ENCODE results near the gene TMEM62. TPM values are rescaled to one million over a fixed set of nuclear protein-coding genes. Genes with fewer than 3 reads are reported as not detected.

The TMEM62 gene
- polyA plus RNA-seq, 1 donor (not counting 4 experiments of a cell fraction or from before 2014, with no cell fraction given), result 5.5 TPM

- no peak overlapping the region for H3K4me2 ChIP-seq (ENCODE audit: control insufficient read depth, extremely low read depth, insufficient read depth, low read depth, low read length)
- dilution Hi-C loops (cut with MboI; ENCODE audit: extremely low pct_ligation_motif_present, low sequenced_read_pairs), result no loop called here
- H3K4me3 ChIP-seq (ENCODE audit: control insufficient read depth in 2 of 3, extremely low read depth in 1 of 3, insufficient read depth in 2 of 3, low read depth in 1 of 3, low read length in 3 of 3), result no peak overlapping the region
- no peak overlapping the region for H3K9ac ChIP-seq (ENCODE audit: control insufficient read depth, extremely low read depth, insufficient read depth, low read length)
- DNase-seq (ENCODE audit: low read depth, low spot score), result no peak
- peaks cover 3 to 10% of the 10 kb centered on the region in 2 experiments for H3K36me3 ChIP-seq (ENCODE audit: control insufficient read depth in 2 of 2, extremely low read depth in 1 of 2, insufficient read depth in 2 of 2, low read length in 2 of 2)
- no peaks in the 10 kb centered on the region for H3K9me1 ChIP-seq (ENCODE audit: control insufficient read depth, extremely low read depth, insufficient read depth, low read length)
- no peak overlapping the region for H3K27ac ChIP-seq (ENCODE audit: control insufficient read depth, insufficient read depth, low read length)
- no peak for FAIRE-seq
- H2AFZ ChIP-seq (ENCODE audit: control insufficient read depth, low read length), result no peak overlapping the region
- H3K4me1 ChIP-seq (ENCODE audit: control insufficient read depth, extremely low read depth, insufficient read depth, low read length), result peaks cover 7% of the 10 kb centered on the region
- no peaks in the 10 kb centered on the region for H3K27me3 ChIP-seq (ENCODE audit: control insufficient read depth, extremely low read depth, insufficient read depth, low read length)
- H3K79me2 ChIP-seq (ENCODE audit: control insufficient read depth, insufficient read depth, low read length), result peaks cover 78% of the 10 kb centered on the region
- TF ChIP-seq CTCF (optimal IDR thresholded peaks at IDR 0.05 in 1 of 3, IDR thresholded peaks at IDR 0.05 in 1 of 3, conservative IDR thresholded peaks at IDR 0.05 in 1 of 3; ENCODE audit: extremely low read depth in 1 of 3, insufficient read depth in 2 of 3, low read length in 3 of 3), result no peak
- TF ChIP-seq EZH2 (IDR thresholded peaks at IDR 0.05; ENCODE audit: low read length), result no peak
- H3K9me3 ChIP-seq (ENCODE audit: control insufficient read depth, low read depth, low read length), result no peaks in the 10 kb centered on the region
- H4K20me1 ChIP-seq (ENCODE audit: control insufficient read depth, extremely low read depth, insufficient read depth, low read length), result no peaks in the 10 kb centered on the region
Observed at GRCh38 chr15:43095243-43095642, 38.1 kb upstream of the TMEM62 start.

- peaks cover 79% of the 10 kb centered on the region for H3K79me2 ChIP-seq (ENCODE audit: control insufficient read depth, insufficient read depth, low read length)
- dilution Hi-C loops (cut with MboI; ENCODE audit: extremely low pct_ligation_motif_present, low sequenced_read_pairs), result no loop called here
Observed at GRCh38 chr15:43095708-43096347, 37.6 kb upstream of the TMEM62 start.

More at GRCh38 chr15:43095708-43096347, 37.6 kb upstream of the TMEM62 start:
- Histone ChIP-seq H3K4me3 (ENCODE audit: control insufficient read depth in 2 of 3, extremely low read depth in 1 of 3, insufficient read depth in 2 of 3, low read depth in 1 of 3, low read length in 3 of 3) (no peak overlapping the region), H3K27me3 (ENCODE audit: control insufficient read depth, extremely low read depth, insufficient read depth, low read length) (no peaks in the 10 kb centered on the region), H3K27ac (ENCODE audit: control insufficient read depth, insufficient read depth, low read length) (no peak overlapping the region), H3K9me3 (ENCODE audit: control insufficient read depth, low read depth, low read length) (no peaks in the 10 kb centered on the region), H3K36me3 (ENCODE audit: control insufficient read depth in 2 of 2, extremely low read depth in 1 of 2, insufficient read depth in 2 of 2, low read length in 2 of 2) (peaks cover 3 to 13% of the 10 kb centered on the region in 2 experiments), H3K4me2 (ENCODE audit: control insufficient read depth, extremely low read depth, insufficient read depth, low read depth, low read length) (no peak overlapping the region), H3K4me1 (ENCODE audit: control insufficient read depth, extremely low read depth, insufficient read depth, low read length) (peaks cover 13% of the 10 kb centered on the region), H3K9me1 (ENCODE audit: control insufficient read depth, extremely low read depth, insufficient read depth, low read length) (no peaks in the 10 kb centered on the region), H3K9ac (ENCODE audit: control insufficient read depth, extremely low read depth, insufficient read depth, low read length) (no peak overlapping the region), H2AFZ (ENCODE audit: control insufficient read depth, low read length) (no peak overlapping the region), H4K20me1 (ENCODE audit: control insufficient read depth, extremely low read depth, insufficient read depth, low read length) (no peaks in the 10 kb centered on the region)
- DNase-seq (ENCODE audit: low read depth, low spot score) (no peak), FAIRE-seq (no peak)
- TF ChIP-seq CTCF (optimal IDR thresholded peaks at IDR 0.05 in 1 of 3, IDR thresholded peaks at IDR 0.05 in 1 of 3, conservative IDR thresholded peaks at IDR 0.05 in 1 of 3; ENCODE audit: extremely low read depth in 1 of 3, insufficient read depth in 2 of 3, low read length in 3 of 3) (no peak), EZH2 (IDR thresholded peaks at IDR 0.05; ENCODE audit: low read length) (no peak)
